LoVo (cell line): ENCODE measurements around the gene MRPL22.
"Not testable (repeated sequence)": the region's sequence is repeated elsewhere in the genome, so short reads cannot be mapped to it uniquely, and the experiment has no call there.

Experiments
- DNase-seq: peaks from one replicate; pipeline ENCODE4 v3.0.0-alpha.2; 2016; ENCODE audit warnings: low spot score

MRPL22 gene

DNA sequence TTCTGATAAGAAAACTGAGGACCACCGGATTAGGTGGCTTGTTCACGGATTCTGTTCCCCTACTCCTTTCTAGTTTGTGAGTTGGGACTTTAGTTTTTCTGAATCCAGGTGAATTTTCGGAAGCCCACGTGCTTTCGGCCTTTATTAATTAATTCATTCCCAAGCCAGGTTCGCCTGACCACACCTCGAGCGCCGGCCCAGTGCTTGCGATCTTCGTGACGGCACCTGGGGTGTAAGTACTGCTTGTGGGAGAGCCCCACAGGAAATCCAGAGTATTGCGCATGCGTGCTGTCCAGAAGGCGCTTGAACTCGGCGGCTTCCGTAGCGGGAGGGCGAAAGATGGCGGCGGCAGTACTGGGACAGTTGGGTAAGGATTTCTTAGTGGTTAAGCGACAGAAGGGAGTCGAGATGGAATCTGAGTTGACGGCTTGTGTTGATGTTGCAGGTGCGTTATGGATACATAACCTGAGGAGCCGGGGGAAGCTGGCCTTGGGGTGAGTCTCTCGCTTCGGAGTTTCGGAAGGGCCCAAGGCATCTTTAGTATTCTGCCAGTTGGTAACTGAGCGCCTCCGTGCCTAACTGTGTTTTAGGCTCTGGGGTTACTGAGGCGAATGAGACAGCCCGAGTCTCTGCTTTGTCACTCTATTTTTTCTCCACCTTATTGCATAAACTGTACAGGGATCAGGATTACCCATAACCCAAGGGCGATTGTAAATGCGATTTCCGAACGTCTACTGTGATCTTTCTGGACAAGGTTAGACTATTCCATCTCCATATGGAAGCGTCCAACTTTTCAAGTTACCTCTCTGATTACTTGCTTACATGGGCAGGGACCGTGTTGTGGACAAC, at the start of gene MRPL22:
Gene MRPL22 (plus strand): TSS at position 302 of the 849 bp plus-strand sequence. CDS start 38 bp downstream, at position 340.
- DNase-seq = peak; percentile 99

GRCh38 chr5:154892369-154892771, 48.5 kb upstream of the MRPL22 start:
- no peak for DNase-seq

DNA sequence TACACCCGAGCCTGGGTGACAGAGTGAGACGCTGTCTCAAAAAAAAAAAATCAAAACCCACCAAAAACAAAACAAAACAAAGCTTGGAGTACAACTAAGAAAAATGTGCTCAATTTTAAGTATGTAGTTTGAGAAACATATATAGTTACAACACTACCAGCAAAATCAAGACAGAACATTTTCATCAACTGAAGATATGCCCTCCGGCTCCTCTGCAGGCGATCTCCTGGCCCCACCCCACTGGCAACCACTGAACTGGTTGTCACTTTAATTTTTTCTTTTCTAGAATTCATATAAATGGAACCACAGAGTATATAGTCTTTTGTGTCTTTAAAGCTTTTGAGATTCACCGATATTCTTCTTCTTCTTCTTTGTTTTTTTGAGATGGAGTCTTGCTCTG, 47.5 kb upstream of the MRPL22 start:
- DNase-seq = no peak

DNA sequence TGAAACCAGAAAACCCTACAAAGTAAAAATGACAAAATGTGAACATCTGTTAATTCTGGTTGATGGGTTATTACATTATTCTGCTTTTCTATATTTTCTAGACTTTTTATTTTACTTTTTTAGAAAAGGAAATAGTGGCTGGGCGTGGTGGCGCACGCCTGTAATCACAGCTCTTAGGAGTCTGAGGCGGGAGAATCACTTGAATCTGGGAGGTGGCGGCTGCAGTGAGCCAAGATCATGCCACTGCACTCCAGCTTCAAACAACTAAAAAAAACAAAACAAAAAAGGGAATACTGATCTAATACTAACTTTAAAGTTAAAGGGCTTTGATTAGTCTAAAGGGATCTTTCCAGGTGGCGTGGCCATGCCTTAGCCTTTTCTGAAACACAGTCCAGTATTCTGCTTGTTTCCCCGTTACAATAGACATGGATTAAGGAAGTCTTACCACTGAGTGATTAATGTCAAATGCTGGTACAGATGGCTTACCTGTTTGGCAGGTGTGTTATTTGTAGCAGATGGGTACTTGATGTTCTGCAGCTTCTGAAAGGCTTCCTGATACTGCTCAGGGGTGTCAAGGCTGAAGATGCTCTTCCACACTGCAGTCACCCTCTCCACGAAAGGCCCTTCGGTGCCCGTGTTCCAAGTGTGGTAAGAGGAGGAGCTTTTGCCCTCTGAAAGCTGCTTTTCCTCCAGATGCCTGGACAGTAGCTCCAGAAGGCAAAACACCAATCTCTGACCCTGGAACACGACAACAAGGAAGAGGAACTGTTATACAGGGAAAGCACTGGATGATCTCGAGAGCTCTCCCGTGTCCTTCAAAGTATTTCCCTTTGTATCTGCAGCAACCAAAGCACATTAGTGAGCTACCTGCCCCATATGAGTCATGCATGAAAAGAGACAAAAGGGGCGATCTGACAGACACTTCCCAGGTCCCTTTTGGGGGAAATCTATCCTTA, 45.0 kb upstream of the MRPL22 start:
- DNase-seq = no peak

DNA sequence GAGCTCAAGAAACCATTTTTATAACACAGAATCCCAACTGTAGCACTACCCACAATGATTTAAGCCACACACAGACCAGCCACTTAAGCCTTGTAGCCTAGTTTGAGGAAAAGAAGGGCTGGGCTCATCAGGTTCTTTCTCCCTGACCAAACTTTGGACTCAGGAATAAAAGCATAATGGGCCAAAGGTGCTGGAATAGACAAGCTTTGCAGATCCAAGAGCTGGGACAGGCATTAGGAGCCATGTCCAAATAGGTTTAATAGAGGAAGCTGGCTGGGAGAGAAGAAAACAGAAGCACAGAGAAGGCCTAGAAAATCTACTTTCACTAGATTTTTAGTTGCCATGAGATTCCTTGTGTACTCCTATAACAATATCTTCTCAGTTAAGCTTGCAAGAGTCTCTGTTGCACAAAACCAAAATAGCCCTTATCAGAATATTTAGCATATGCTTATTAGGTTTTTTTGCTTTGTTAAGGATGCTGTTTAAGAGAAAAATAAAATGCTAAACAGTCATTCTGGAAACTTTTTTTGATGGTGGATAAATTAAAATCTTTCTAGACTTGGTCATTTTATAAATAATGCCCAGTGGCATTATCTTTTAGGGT, 44.2 kb upstream of the MRPL22 start:
- no peak for DNase-seq

DNA sequence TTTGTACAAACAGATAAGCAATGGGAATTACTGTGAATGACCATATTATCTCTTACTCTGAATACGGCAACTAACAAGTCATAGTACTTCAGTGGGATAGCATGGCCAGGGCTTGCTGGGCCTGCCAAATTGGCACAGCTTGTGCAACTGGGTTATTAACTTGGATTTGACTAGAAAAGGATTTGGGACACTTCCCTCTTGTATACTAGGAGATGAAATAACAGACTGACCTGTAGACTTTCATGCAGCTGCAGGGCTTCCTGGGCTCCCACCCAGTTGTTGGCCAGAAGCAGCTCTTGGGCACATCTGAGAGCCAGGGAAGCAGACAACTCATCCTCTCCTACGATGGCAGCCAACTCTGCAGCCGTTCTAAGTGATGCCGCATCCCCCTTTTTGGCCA, 42.7 kb upstream of the MRPL22 start:
- no peak for DNase-seq

DNA sequence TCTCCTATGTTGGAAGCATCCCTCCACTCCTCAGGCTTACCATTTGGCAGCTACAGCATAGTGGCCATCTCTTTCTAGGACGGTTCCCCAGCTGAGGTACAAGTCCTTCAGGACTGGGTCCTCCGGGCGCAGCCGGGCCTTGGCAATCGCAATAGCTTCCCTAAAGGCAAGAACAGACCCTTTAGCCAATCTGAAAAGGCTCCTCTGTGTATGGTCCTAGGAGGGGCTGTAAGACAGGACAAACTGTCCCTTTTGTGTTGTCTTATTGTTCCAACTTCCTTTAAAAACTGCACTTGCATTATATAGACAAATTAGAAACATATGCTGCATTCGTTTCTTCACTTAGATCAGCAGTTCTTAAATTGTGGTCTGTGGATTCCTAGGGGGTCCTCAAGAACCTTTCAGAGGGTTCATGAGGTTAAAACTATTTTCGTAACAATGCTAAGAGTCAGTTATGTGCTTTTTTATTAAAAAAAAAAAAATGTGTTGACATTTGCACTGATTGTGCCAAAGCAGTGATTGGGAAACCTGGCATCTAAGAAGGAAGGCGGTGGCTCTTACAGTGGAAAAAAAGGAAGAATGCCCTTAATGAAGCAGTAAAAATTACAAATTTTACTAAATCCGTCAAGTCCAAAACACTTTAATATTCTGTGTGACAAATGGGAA, 41.6 kb upstream of the MRPL22 start:
- no peak for DNase-seq

DNA sequence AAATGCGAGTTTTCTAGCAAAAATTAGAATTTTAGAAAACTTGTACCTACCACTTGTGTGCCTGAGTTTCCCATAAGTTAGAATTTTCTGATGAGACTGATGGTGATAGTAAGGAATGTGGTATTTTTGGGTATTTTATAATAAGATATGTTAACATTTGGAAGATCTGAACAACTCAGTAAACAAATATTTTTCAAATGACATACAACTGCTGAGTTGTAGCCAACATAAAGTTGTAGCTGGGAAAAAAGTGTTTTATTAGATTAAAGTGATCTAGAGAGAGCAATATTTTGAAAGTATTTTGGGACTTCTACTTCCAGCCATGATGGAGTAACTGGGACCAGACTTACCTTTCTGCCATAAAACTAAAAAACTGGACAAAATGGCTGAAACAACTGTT, 40.8 kb upstream of the MRPL22 start:
- DNase-seq = no peak

- DNase-seq = no peak
Observed at GRCh38 chr5:154901276-154901675, 39.6 kb upstream of the MRPL22 start.

- DNase-seq = no peak
Observed at GRCh38 chr5:154901913-154902312, 39.0 kb upstream of the MRPL22 start.

- not testable (repeated sequence) for DNase-seq
Observed at GRCh38 chr5:154905601-154906000, 35.3 kb upstream of the MRPL22 start.

DNA sequence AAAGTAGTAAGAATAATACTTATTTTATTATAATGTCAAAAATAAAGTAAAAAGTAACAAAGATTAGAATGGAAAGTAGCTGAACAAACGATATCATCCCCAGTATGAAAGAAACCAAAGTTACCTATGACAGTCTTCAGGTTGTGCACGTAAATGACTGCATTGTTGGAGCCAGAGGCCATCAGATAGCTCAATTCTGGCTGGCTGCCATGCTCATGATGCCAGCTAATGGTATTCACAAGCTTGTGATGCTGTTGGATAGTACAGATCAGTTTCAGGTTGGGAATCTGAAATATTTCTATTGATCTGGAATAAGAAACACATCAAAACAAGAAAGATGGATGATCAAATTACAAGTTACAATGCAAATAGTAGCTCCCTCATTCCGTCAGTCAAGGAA, 24.0 kb upstream of the MRPL22 start:
- no peak for DNase-seq

- DNase-seq = no peak
Observed at GRCh38 chr5:154917757-154918156, 23.1 kb upstream of the MRPL22 start.

- no peak for DNase-seq
Observed at GRCh38 chr5:154923441-154924430, 17.1 kb upstream of the MRPL22 start.

GRCh38 chr5:154933537-154933936, 7.3 kb upstream of the MRPL22 start:
- DNase-seq = no peak

GRCh38 chr5:154934881-154935280, 6.0 kb upstream of the MRPL22 start:
- no peak for DNase-seq

GRCh38 chr5:154937186-154937717, 3.6 kb upstream of the MRPL22 start:
- DNase-seq = peak; percentile 20

DNA sequence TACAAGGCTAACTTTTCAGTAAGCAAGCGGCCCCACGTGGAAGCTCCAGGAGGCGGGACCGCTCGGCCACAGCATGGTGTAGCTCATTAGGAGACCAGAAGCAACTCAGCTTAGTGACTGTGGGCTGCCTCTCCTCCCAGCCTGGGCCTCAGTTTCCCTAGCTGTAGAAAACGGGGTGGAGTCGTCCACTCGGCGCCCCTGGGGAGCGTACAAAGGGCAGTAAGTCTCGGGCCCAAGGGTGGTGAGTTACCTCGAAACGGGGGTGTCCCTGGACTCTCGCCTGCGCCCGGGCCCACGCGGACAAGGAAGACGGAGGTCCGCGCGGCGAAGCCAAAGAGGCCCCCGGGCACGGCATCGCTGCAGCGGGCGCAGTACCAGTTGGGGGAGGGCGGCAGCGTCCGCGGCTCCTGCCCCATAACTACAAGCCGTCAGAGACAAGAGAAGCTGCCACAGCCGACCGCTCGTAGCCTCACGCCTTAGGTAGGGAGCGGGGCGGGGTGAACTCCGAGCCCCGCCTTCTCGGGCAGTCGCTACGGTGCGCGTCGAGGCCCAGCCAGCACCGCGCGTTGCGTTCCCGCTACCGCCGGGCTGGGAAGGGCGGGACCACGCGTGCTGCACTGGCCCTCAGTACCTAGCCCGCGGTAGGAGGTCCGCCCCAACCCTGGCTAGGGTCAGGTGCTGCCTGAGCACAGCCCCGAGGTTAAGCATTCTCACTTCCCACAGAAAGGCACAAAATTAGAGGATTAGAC, 3.0 kb upstream of the MRPL22 start, which contains the start of gene GEMIN5:
Gene GEMIN5 (minus strand): TSS at position 494 of the 749 bp plus-strand sequence. CDS start 78 bp downstream, at position 416.
- peak; percentile 93 for DNase-seq

GRCh38 chr5:154939387-154939786, 1.5 kb upstream of the MRPL22 start:
- DNase-seq = not testable (repeated sequence)
